HCEC 1CT (cell line): ENCODE results near the gene TLR9.

ENCODE experiments used
- DNase-seq: peaks from one replicate; pipeline ENCODE4 v3.0.0-alpha.2; 2017

TLR9 gene

GRCh38 chr3:52246264-52246620, 20.8 kb upstream of the TLR9 start:
- DNase-seq, result no peak

DNA sequence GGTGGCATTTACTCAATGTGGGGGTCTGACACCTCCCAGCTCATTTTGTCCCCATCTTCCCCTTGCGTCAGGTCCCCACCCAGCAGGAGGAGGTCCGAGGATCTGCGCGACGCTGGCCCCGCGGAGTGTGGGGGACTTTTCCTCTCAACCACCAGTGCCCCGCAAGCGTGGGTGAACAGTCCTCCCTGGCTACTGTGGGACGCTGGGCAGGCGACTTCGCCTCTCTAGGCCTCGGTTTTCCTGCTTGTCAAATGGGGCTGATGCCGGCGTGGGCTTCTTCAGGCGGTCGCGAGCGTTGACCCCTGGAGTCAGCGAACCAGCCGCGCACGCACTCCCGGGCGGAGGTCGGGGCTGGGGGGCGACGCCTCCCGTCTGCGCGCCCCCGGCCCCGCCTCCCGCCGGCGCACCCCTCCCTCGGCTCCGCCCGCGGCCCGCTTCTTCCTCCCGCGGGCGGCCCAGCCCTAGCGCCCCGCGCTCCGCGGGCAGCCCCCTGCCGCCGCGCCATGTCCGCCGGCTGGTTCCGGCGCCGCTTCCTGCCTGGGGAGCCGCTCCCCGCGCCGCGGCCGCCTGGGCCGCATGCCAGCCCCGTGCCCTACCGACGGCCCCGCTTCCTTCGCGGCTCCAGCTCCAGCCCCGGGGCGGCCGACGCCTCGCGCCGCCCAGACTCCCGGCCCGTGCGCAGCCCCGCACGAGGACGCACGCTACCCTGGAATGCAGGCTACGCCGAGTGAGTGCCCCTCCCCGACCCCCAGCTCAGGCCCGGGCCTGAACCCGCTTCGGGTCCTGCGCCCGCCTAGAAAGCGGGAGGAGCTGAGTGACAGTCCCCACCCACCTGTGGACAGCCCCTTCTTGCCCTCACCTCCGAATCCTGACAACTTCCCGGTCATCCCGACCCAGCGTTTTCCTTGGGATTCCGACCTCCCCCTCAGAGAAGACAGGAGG, 20.1 kb upstream of the TLR9 start, which contains the start of gene PPM1M:
Gene PPM1M, plus strand, starts transcription at position 438 of the 942 bp plus-strand sequence. Its CDS starts 66 bp downstream, at position 504.
- peak; percentile 26 for DNase-seq

DNA sequence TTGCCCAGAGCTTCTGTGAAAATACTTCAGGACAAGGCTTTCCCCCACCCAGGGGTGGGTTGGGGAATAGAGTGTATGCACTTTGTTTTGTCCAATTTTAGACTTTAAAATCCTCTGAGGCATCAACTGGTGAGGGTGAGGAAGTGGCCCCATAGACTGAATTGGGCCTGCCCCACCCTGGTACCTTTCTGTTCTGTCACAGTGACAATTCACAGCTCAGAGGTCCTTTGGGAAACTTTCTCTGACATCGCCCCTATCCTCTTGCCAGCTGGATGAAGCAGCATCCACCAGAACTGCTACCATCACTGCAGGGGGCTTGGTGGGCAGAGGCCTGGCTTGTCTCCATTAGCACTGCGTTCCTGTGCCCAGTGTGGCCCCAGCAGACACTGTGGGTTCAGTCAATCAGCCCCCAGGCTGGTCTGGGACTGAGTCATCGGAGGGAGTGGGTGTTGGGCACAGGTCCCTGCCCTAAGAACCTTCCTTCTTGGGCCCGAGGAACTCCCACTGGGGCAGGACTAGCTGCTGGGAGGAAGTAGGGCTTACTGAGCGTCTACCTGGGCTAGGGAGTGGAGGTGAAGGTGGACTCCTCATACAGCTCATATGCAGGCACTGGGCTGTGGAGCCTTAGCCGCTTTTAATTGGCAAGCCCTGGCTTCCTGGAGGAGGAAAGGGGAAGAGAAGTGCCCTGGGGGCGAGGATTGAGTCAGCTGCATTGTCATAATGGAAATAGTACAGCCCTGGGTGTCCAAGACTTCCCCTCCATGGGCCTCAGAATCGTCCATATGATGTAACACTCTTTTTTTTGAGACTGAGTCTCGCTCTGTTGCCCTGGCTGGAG, 18.6 kb upstream of the TLR9 start:
- DNase-seq, result peak; percentile 21

GRCh38 chr3:52242039-52242438, 16.6 kb upstream of the TLR9 start:
- no peak for DNase-seq

GRCh38 chr3:52240886-52241370, 15.5 kb upstream of the TLR9 start:
- no peak for DNase-seq

DNA sequence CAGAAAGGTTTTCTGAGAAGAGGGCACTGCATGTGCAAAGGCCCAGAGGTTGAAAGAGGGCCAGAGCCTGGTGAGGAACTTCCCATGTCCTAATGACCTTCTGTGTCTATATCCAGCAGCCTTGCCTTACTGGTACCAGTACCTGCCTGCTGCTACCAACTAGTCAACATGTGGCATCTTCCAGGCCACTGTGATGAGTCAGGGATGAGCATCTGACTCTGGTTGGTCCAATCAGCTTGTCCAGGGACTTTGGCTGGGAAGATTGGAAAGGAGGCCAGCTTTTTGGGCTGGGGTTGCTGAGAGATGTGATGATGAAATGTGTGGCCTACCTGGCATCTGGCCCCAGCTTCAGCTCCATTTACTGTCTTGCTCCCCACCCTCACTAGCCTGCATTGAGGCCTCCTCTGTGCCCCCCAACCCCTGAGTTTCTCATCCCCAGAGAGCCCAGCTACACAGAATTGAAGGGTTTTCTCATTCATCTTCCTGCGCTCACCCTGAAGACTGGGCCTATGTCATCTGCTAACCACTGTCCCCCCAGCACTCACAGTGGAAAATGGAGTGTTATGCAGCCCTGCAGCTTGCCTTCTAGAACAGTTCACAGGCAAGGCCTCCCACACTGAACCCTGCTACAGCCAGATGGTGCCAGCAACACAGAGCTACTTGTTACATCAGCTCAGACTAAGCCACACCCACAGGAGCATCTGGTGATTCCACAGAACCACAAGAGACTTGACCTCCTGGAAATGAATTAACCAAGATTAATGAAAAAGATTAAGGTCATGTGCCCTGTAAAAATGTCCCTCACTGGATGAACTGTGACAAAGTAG, 14.8 kb upstream of the TLR9 start:
- peak; percentile 92 for DNase-seq

GRCh38 chr3:52238761-52239701, 13.6 kb upstream of the TLR9 start, which contains the start of gene TWF2:
TSS of gene TWF2 (minus strand) at chr3:52239158. CDS start at chr3:52239016, 142 bp downstream.
- DNase-seq, result peak; percentile 71

DNA sequence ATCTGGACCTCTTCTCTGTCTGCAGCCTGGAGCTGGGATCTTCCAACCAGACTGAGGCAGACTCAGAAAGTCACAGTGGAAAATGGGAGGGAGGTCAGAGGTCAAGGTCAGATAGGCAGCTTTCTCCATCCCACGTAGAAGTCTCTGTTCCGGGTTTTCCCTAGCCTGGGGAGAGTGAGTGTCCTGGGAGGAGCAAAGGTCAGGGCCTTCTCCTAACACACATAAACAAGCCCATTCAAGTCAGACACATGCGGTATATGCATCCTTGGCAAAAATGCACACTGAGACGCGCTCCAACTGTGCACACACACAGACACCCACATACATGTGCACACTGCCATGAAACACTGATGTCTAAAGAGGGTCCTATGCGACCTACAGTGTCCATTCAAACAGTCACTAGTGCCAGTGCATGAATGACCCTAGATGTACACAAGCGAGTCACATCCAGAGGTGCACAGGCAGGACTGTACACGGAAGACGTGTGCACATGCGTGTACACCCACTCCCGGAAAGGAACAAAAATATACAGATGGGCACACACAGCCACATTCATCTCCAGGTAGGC, 12.8 kb upstream of the TLR9 start:
- peak; percentile 20 for DNase-seq

DNA sequence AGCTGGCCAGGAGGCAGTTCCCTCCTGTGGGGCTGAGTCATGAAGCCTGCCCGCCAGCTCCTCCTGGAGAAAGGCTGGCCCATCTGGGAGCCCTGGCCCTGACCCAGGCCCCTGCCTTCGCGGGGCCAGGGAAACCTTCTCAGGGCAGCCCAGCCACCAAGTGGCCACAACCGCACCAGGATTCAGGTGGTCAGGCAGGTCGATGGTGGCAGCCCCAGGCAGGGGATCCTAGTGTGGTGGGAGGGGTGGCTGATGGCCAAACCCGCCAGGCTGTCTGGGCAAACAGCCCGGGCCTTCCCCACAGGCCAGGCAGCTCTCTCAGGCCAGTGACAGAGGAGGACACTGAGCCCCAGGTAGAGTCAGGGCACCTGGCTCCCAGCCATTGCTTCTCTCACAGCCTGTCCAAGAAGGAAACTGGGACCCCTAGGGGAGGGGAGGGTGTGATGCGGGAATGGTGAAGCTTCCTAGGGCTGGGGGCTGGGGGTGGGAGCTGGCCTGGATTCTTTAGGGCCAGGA, 12.3 kb upstream of the TLR9 start:
- DNase-seq, result peak; percentile 88

GRCh38 chr3:52237006-52237656, 11.7 kb upstream of the TLR9 start:
- DNase-seq, result no peak

GRCh38 chr3:52236424-52236886, 11.0 kb upstream of the TLR9 start:
- no peak for DNase-seq

- DNase-seq, result no peak
These were observed 9.3 kb upstream of the TLR9 start for GRCh38 chr3:52234516-52235447.

DNA sequence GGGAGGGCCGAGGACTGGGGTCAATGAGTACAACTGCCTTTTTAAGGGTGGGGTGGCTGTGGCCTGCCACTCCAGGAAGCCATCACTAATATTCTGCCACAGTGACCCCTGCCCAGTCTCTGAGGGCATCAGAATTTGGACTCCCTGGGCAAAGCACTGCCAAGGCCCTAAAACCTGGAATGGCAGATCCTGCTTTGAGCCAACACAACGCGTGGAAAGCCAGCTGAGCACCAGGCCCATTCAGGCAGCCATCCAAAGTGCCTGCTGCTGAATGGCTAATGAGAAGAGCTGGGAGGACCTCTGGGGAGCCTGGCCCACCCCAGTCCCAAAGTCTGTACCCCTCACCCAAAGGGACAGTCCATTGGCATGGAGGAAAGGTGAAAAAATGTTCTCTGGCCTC, 8.5 kb upstream of the TLR9 start:
- no peak for DNase-seq

DNA sequence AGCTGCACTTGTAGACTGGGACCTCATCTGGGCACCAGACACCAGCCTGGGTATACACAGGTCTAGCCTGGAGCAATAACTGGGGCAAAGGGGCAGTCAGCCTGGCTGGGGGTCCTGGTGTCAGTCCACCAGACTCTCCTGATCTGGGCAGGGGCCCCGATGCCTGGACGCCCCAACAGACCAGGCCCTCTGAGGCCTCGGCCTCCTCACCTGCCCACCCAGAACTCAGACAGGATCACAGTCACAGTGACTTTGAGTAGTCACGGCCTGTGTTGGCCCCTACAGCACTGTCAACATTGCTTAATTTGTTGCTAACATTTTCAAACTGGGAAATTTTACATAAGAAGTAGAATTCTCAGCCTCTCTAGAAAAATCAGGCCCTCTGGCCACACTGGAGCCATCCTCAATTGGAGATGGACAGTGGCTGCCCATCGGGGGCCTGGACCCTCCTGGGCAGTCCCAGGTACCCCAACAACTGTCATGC, 7.7 kb upstream of the TLR9 start:
- no peak for DNase-seq

- DNase-seq, result no peak
These were observed 7.0 kb upstream of the TLR9 start for GRCh38 chr3:52232279-52233107.

DNA sequence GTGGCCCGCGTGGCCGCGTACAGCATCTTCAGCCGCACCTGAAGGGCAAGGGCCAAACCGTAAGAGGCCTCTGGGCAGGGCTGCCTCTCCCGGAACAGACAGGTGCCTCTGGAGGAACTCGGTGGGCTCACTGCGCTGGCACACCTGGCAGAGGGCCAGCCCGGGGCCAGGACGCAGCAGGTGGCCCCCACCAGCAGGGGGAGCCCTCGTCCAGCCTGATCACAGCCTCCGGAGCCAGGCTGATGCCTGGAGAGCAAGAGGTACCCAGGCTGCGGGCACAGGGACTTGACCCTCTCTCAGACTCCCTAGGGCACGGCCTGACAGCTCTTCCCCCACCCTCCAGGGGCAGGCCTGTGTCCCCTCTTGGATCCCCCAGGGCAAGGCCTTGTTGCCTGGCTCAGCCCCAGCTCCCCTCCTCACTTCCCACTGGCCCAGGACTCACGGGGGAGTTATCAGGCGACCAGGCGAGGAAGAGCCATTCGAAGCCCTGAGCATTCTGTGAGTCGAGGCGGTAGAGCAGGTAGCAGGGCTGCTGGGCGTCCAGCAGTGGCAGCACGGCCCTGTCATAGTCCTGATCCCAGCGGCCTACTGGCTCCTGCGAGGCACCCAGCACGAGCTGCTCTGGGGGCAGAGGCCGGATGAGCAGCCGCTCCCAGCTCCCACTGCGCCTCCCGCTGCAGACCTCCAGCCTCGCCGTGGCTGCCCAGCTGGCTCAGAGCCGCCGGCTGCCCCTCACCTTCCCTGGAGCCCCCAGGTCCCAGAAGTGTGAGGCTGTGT, 6.2 kb upstream of the TLR9 start:
- peak; percentile 23 for DNase-seq
